ENCODE measurements around the gene MYG1. TPM values are rescaled to one million over a fixed set of nuclear protein-coding genes. Genes with fewer than 3 reads are reported as not detected.

MYG1 gene
- total RNA-seq, 2 experiments from 2014 or later, result 59.6 to 68.4 TPM

GRCh38 chr12:53333289-53333688 is 33.8 kb downstream of the MYG1 start:
- intact Hi-C loops (cut with micrococcal nuclease), result no loop called here
- Mint-ChIP-seq H3K27ac (no peak overlapping the region), H3K4me3 (no peak overlapping the region), H3K9me3 (no peaks in the 10 kb centered on the region), H3K36me3 (ENCODE audit: low read depth) (no peaks in the 10 kb centered on the region), H3K4me1 (ENCODE audit: low read depth) (no peaks in the 10 kb centered on the region), H3K27me3 (ENCODE audit: low read depth) (peaks cover 34% of the 10 kb centered on the region)
- CTCF ChIA-PET, result interaction anchor here (1.3 kb wide), 1 partner anchor 88 kb away, joined by 3 read pairs; no protein-coding TSS in a partner anchor
- no peak for DNase-seq

GRCh38 chr12:53333845-53334244 is 34.4 kb downstream of the MYG1 start:
- intact Hi-C loops (cut with micrococcal nuclease), result no loop called here
- H3K4me1 Mint-ChIP-seq (ENCODE audit: low read depth), result no peaks in the 10 kb centered on the region
- no peak for DNase-seq
- H3K27me3 Mint-ChIP-seq (ENCODE audit: low read depth), result peaks cover 37% of the 10 kb centered on the region
- H3K4me3 Mint-ChIP-seq, result no peak overlapping the region
- H3K9me3 Mint-ChIP-seq, result no peaks in the 10 kb centered on the region
- no peaks in the 10 kb centered on the region for H3K36me3 Mint-ChIP-seq (ENCODE audit: low read depth)
- H3K27ac Mint-ChIP-seq, result no peak overlapping the region
- CTCF ChIA-PET, result interaction anchor here (1.3 to 2.3 kb wide), 2 partner anchors 12 to 88 kb away, joined by 3 to 8 read pairs; partner anchors contain the start of gene AAAS

- Mint-ChIP-seq H3K27me3 (ENCODE audit: low read depth) (peaks cover 37% of the 10 kb centered on the region), H3K36me3 (ENCODE audit: low read depth) (no peaks in the 10 kb centered on the region), H3K4me3 (no peak overlapping the region), H3K27ac (no peak overlapping the region), H3K4me1 (ENCODE audit: low read depth) (no peaks in the 10 kb centered on the region), H3K9me3 (no peaks in the 10 kb centered on the region)
- intact Hi-C loops (cut with micrococcal nuclease), result no loop called here
- CTCF ChIA-PET, result interaction anchor here (0.9 to 2.3 kb wide), 6 partner anchors 9 to 174 kb away, joined by 3 to 10 read pairs (median 6); partner anchors contain the start of gene AAAS
- DNase-seq, result no peak
Measured at GRCh38 chr12:53334822-53335221, 35.3 kb downstream of the MYG1 start.

GRCh38 chr12:53336181-53336681 is 36.7 kb downstream of the MYG1 start, which contains the start of gene SP7:
TSS of gene SP7 (minus strand) at chr12:53336354. CDS start at chr12:53335646, 708 bp downstream.
- Mint-ChIP-seq H3K4me1 (ENCODE audit: low read depth) (no peaks in the 10 kb centered on the region), H3K27me3 (ENCODE audit: low read depth) (peaks cover 37% of the 10 kb centered on the region), H3K36me3 (ENCODE audit: low read depth) (no peaks in the 10 kb centered on the region), H3K4me3 (no peak within 1 kb of the TSS), H3K27ac (no peak within 1 kb of the TSS), H3K9me3 (no peaks in the 10 kb centered on the region)
- intact Hi-C loops (cut with micrococcal nuclease), result no loop called here
- CTCF ChIA-PET, result interaction anchor here (1.1 to 2.3 kb wide), 3 partner anchors 9 to 85 kb away, joined by 3 to 8 read pairs (median 3); partner anchors contain the start of gene AAAS
- no peak for DNase-seq

GRCh38 chr12:53338017-53338416 is 38.5 kb downstream of the MYG1 start:
- Mint-ChIP-seq H3K9me3 (no peaks in the 10 kb centered on the region), H3K27me3 (ENCODE audit: low read depth) (peaks cover 34% of the 10 kb centered on the region), H3K27ac (no peak overlapping the region), H3K4me1 (ENCODE audit: low read depth) (no peaks in the 10 kb centered on the region), H3K36me3 (ENCODE audit: low read depth) (no peaks in the 10 kb centered on the region), H3K4me3 (no peak overlapping the region)
- intact Hi-C loops (cut with micrococcal nuclease), result no loop called here
- DNase-seq, result no peak
- CTCF ChIA-PET, result interaction anchor here (1.4 kb wide), 1 partner anchor 10 kb away, joined by 3 read pairs; no protein-coding TSS in a partner anchor

- no peak for DNase-seq
- H3K4me3 Mint-ChIP-seq, result no peak overlapping the region
- H3K27ac Mint-ChIP-seq, result no peak overlapping the region
- intact Hi-C loops (cut with micrococcal nuclease), result no loop called here
- H3K27me3 Mint-ChIP-seq (ENCODE audit: low read depth), result peaks cover 29% of the 10 kb centered on the region
- CTCF ChIA-PET, result no interaction called here
- no peaks in the 10 kb centered on the region for H3K4me1 Mint-ChIP-seq (ENCODE audit: low read depth)
- H3K36me3 Mint-ChIP-seq (ENCODE audit: low read depth), result no peaks in the 10 kb centered on the region
- no peaks in the 10 kb centered on the region for H3K9me3 Mint-ChIP-seq
Measured at GRCh38 chr12:53338916-53339315, 39.4 kb downstream of the MYG1 start.

- Mint-ChIP-seq H3K36me3 (ENCODE audit: low read depth) (no peaks in the 10 kb centered on the region), H3K27ac (no peak overlapping the region), H3K4me1 (ENCODE audit: low read depth) (peaks cover 9% of the 10 kb centered on the region), H3K27me3 (ENCODE audit: low read depth) (peaks cover 20% of the 10 kb centered on the region), H3K9me3 (no peaks in the 10 kb centered on the region), H3K4me3 (no peak overlapping the region)
- CTCF ChIA-PET, result interaction anchor here (0.7 kb wide), 1 partner anchor 13 kb away, joined by 4 read pairs; no protein-coding TSS in a partner anchor
- no peak for DNase-seq
- intact Hi-C loops (cut with micrococcal nuclease), result no loop called here
Measured at GRCh38 chr12:53340398-53340797, 40.9 kb downstream of the MYG1 start.

- CTCF ChIA-PET, result interaction anchor here (1.0 to 6.5 kb wide), 5 partner anchors 9 to 132 kb away, joined by 3 to 196 read pairs (median 8); partner anchors contain the start of genes AAAS and AMHR2
- no peak overlapping the region for H3K4me3 Mint-ChIP-seq
- intact Hi-C loops (cut with micrococcal nuclease), result no loop called here
- H3K9me3 Mint-ChIP-seq, result no peaks in the 10 kb centered on the region
- H3K36me3 Mint-ChIP-seq (ENCODE audit: low read depth), result no peaks in the 10 kb centered on the region
- H3K27ac Mint-ChIP-seq, result no peak overlapping the region
- peaks cover 9% of the 10 kb centered on the region for H3K4me1 Mint-ChIP-seq (ENCODE audit: low read depth)
- DNase-seq, result no peak
- H3K27me3 Mint-ChIP-seq (ENCODE audit: low read depth), result peaks cover under 1% of the 10 kb centered on the region
Measured at GRCh38 chr12:53343449-53343848, 44.0 kb downstream of the MYG1 start.

GRCh38 chr12:53343969-53344368 is 44.5 kb downstream of the MYG1 start:
- Mint-ChIP-seq H3K4me1 (ENCODE audit: low read depth) (peaks cover 9% of the 10 kb centered on the region), H3K9me3 (no peaks in the 10 kb centered on the region), H3K27ac (no peak overlapping the region), H3K27me3 (ENCODE audit: low read depth) (no peaks in the 10 kb centered on the region), H3K4me3 (peak overlapping the region; percentile 55), H3K36me3 (ENCODE audit: low read depth) (no peaks in the 10 kb centered on the region)
- CTCF ChIA-PET, result interaction anchor here (1.0 to 6.5 kb wide), 9 partner anchors 8 to 185 kb away, joined by 3 to 196 read pairs (median 8); partner anchors contain the start of genes AAAS and AMHR2
- intact Hi-C loops (cut with micrococcal nuclease), result no loop called here
- DNase-seq, result no peak

- DNase-seq, result no peak
- H3K9me3 Mint-ChIP-seq, result no peaks in the 10 kb centered on the region
- no peaks in the 10 kb centered on the region for H3K36me3 Mint-ChIP-seq (ENCODE audit: low read depth)
- CTCF ChIA-PET, result interaction anchor here (0.7 to 6.5 kb wide), 39 partner anchors 10 to 278 kb away, joined by 3 to 196 read pairs (median 5); partner anchors contain the start of genes AAAS, AMHR2, PFDN5 and SOAT2
- H3K27me3 Mint-ChIP-seq (ENCODE audit: low read depth), result no peaks in the 10 kb centered on the region
- intact Hi-C loops (cut with micrococcal nuclease), result no loop called here
- H3K4me1 Mint-ChIP-seq (ENCODE audit: low read depth), result peaks cover 9% of the 10 kb centered on the region
- H3K4me3 Mint-ChIP-seq, result peak overlapping the region; percentile 55
- H3K27ac Mint-ChIP-seq, result no peak overlapping the region
Measured at GRCh38 chr12:53344487-53344823, 45.0 kb downstream of the MYG1 start.

- DNase-seq, result peak; percentile 86
- peaks cover 9% of the 10 kb centered on the region for H3K4me1 Mint-ChIP-seq (ENCODE audit: low read depth)
- intact Hi-C loops (cut with micrococcal nuclease), result loop anchor here (1.0 kb wide), 4 partner anchors 21 to 186 kb away; no protein-coding TSS in a partner anchor
- H3K36me3 Mint-ChIP-seq (ENCODE audit: low read depth), result no peaks in the 10 kb centered on the region
- no peaks in the 10 kb centered on the region for H3K9me3 Mint-ChIP-seq
- no peak overlapping the region for H3K27ac Mint-ChIP-seq
- H3K4me3 Mint-ChIP-seq, result peak overlapping the region; percentile 91
- CTCF ChIA-PET, result interaction anchor here (0.7 to 6.5 kb wide), 43 partner anchors 10 to 278 kb away, joined by 3 to 196 read pairs (median 5); partner anchors contain the start of genes AAAS, AMHR2, PFDN5 and SOAT2
- no peaks in the 10 kb centered on the region for H3K27me3 Mint-ChIP-seq (ENCODE audit: low read depth)
Measured at GRCh38 chr12:53344824-53345485, 45.5 kb downstream of the MYG1 start.

GRCh38 chr12:53345486-53346188 is 46.1 kb downstream of the MYG1 start:
- CTCF ChIA-PET, result interaction anchor here (0.8 to 6.5 kb wide), 40 partner anchors 9 to 279 kb away, joined by 3 to 196 read pairs (median 5); partner anchors contain the start of genes AAAS, AMHR2, PFDN5 and SOAT2
- no peak overlapping the region for H3K27ac Mint-ChIP-seq

More at GRCh38 chr12:53345486-53346188, 46.1 kb downstream of the MYG1 start:
- H3K27me3 Mint-ChIP-seq (ENCODE audit: low read depth), result no peaks in the 10 kb centered on the region
- H3K4me3 Mint-ChIP-seq, result peak overlapping the region; percentile 91
- no peak for DNase-seq
- intact Hi-C loops (cut with micrococcal nuclease), result loop anchor here (1.0 kb wide), 4 partner anchors 21 to 186 kb away; no protein-coding TSS in a partner anchor
- no peaks in the 10 kb centered on the region for H3K36me3 Mint-ChIP-seq (ENCODE audit: low read depth)
- H3K9me3 Mint-ChIP-seq, result no peaks in the 10 kb centered on the region
- peaks cover 9% of the 10 kb centered on the region for H3K4me1 Mint-ChIP-seq (ENCODE audit: low read depth)

Measured in activated naive CD4-positive, alpha-beta T cell treated with anti-CD3 and anti-CD28 coated beads for 36 hours (primary cell).